HG02884 (cell line): ENCODE results near the gene GNAI2.
A peak's percentile ranks its signal among the peaks of the same experiment; 100 is the strongest.
"Not testable (repeated sequence)": the region's sequence is repeated elsewhere in the genome, so short reads cannot be mapped to it uniquely, and the experiment has no call there.

Experiments
- ATAC-seq: cut with Tn5 transposase; IDR thresholded peaks from one replicate; pipeline ENCODE4 v1.9.1; 2021; ENCODE audit warnings: mild to moderate bottlenecking, moderate library complexity; ENCODE audit not compliant: unreplicated experiment

Gene GNAI2

GRCh38 chr3:50243543-50243895, 7.5 kb downstream of the GNAI2 start:
- ATAC-seq, result no peak

- not testable (repeated sequence) for ATAC-seq
Observed at GRCh38 chr3:50244813-50245212, 8.8 kb downstream of the GNAI2 start.

GRCh38 chr3:50245251-50245745, 9.3 kb downstream of the GNAI2 start:
- no peak for ATAC-seq

GRCh38 chr3:50245831-50246516, 10.0 kb downstream of the GNAI2 start:
- peak; percentile 74 for ATAC-seq

GRCh38 chr3:50246517-50246954, 10.5 kb downstream of the GNAI2 start:
- ATAC-seq, result peak; percentile 35

GRCh38 chr3:50248387-50248786, 12.4 kb downstream of the GNAI2 start:
- no peak for ATAC-seq

GRCh38 chr3:50249457-50249856, 13.5 kb downstream of the GNAI2 start:
- ATAC-seq, result no peak

- no peak for ATAC-seq
Observed at GRCh38 chr3:50250514-50250913, 14.5 kb downstream of the GNAI2 start.

- ATAC-seq, result no peak
Observed at GRCh38 chr3:50251220-50251619, 15.2 kb downstream of the GNAI2 start.

GRCh38 chr3:50254577-50255250, 18.7 kb downstream of the GNAI2 start:
- ATAC-seq, result no peak

- ATAC-seq, result no peak
Observed at GRCh38 chr3:50255251-50255615, 19.2 kb downstream of the GNAI2 start.

GRCh38 chr3:50256978-50257890, 21.2 kb downstream of the GNAI2 start:
- no peak for ATAC-seq

GRCh38 chr3:50258029-50258680, 22.2 kb downstream of the GNAI2 start:
- ATAC-seq, result no peak

- ATAC-seq, result no peak
Observed at GRCh38 chr3:50258979-50259378, 23.0 kb downstream of the GNAI2 start.

GRCh38 chr3:50259432-50260026, 23.5 kb downstream of the GNAI2 start:
- ATAC-seq, result no peak

GRCh38 chr3:50260027-50260941, 24.3 kb downstream of the GNAI2 start:
- ATAC-seq, result no peak

- ATAC-seq, result no peak
Observed at GRCh38 chr3:50260942-50261441, 25.0 kb downstream of the GNAI2 start.

- no peak for ATAC-seq
Observed at GRCh38 chr3:50261505-50261904, 25.5 kb downstream of the GNAI2 start.

- ATAC-seq, result not testable (repeated sequence)
Observed at GRCh38 chr3:50262200-50262599, 26.2 kb downstream of the GNAI2 start.
